LNCaP clone FGC (cell line): ENCODE measurements around the gene UGT3A2.

Source experiments
- DNase-seq: peaks from one replicate; pipeline ENCODE4 v3.0.0-alpha.2; 2011; ENCODE audit warnings: low read depth
- H3K4me3 ChIP-seq: 2 replicates; pipeline ENCODE4 v1.5.1; 2011; ENCODE audit warnings: mild to moderate bottlenecking, low read depth, low read length, control low read depth
- CTCF ChIP-seq: IDR thresholded peaks from 2 replicates; pipeline ENCODE4 v1.5.1; 2012; ENCODE audit warnings: mild to moderate bottlenecking; ENCODE audit not compliant: control insufficient read depth, insufficient read depth; ENCODE audit errors: extremely low read depth

Gene UGT3A2

GRCh38 chr5:36009698-36010097, 57.0 kb downstream of the UGT3A2 start:
- no peak for TF ChIP-seq CTCF
- DNase-seq = no peak
- no peak overlapping the region for H3K4me3 ChIP-seq

- no peak for TF ChIP-seq CTCF
- H3K4me3 ChIP-seq = no peak overlapping the region
- no peak for DNase-seq
Measured at GRCh38 chr5:36007366-36007765, 59.3 kb downstream of the UGT3A2 start.

GRCh38 chr5:36006163-36006562, 60.5 kb downstream of the UGT3A2 start:
- no peak for DNase-seq
- H3K4me3 ChIP-seq = no peak overlapping the region
- no peak for TF ChIP-seq CTCF

GRCh38 chr5:36001032-36001431, 65.7 kb downstream of the UGT3A2 start:
- no peak for DNase-seq
- no peak for TF ChIP-seq CTCF
- no peak overlapping the region for H3K4me3 ChIP-seq

- TF ChIP-seq CTCF = no peak
- DNase-seq = no peak
- no peak overlapping the region for H3K4me3 ChIP-seq
Measured at GRCh38 chr5:35999547-35999946, 67.1 kb downstream of the UGT3A2 start.

GRCh38 chr5:35996076-35996475, 70.6 kb downstream of the UGT3A2 start:
- TF ChIP-seq CTCF = no peak
- no peak for DNase-seq
- no peak overlapping the region for H3K4me3 ChIP-seq

GRCh38 chr5:35990941-35991611, 75.6 kb downstream of the UGT3A2 start, which contains the start of gene UGT3A1:
TSS of gene UGT3A1 (minus strand) at chr5:35991390. CDS start at chr5:35991240, 150 bp downstream.
- TF ChIP-seq CTCF = no peak
- no peak within 1 kb of the TSS for H3K4me3 ChIP-seq
- DNase-seq = no peak
